Measurements from ENCODE around the gene FSD2.

The FSD2 gene

GRCh38 chr15:82803793-82804574 is 1.9 kb downstream of the FSD2 start:
- Histone ChIP-seq H3K4me2 (ENCODE audit: low read length) (no peak overlapping the region), H3K9ac (ENCODE audit: low read depth, low read length) (no peak overlapping the region), H3K4me3 (ENCODE audit: low read length) (no peak overlapping the region), H3K4me1 (ENCODE audit: control insufficient read depth, insufficient read depth, low read length) (peaks cover 5% of the 10 kb centered on the region), H3K36me3 (ENCODE audit: insufficient read depth, low read length) (no peaks in the 10 kb centered on the region), H3K27me3 (ENCODE audit: control insufficient read depth, insufficient read depth, low read length) (peaks cover 23% of the 10 kb centered on the region), H3K9me3 (replicated peaks; ENCODE audit: low read length) (no peaks in the 10 kb centered on the region)

- no peak overlapping the region for H3K9ac ChIP-seq (ENCODE audit: low read depth, low read length)
- H3K9me3 ChIP-seq (replicated peaks; ENCODE audit: low read length), result no peaks in the 10 kb centered on the region
- H3K27me3 ChIP-seq (ENCODE audit: control insufficient read depth, insufficient read depth, low read length), result peaks cover 30% of the 10 kb centered on the region
- H3K4me1 ChIP-seq (ENCODE audit: control insufficient read depth, insufficient read depth, low read length), result peaks cover 4% of the 10 kb centered on the region
- no peak overlapping the region for H3K4me2 ChIP-seq (ENCODE audit: low read length)
- no peak overlapping the region for H3K4me3 ChIP-seq (ENCODE audit: low read length)
- H3K36me3 ChIP-seq (ENCODE audit: insufficient read depth, low read length), result no peaks in the 10 kb centered on the region
Observed at GRCh38 chr15:82802497-82802896, 3.4 kb downstream of the FSD2 start.

- no peak overlapping the region for H3K9ac ChIP-seq (ENCODE audit: low read depth, low read length)
- no peak overlapping the region for H3K4me2 ChIP-seq (ENCODE audit: low read length)
- H3K4me3 ChIP-seq (ENCODE audit: low read length), result no peak overlapping the region
- H3K4me1 ChIP-seq (ENCODE audit: control insufficient read depth, insufficient read depth, low read length), result no peaks in the 10 kb centered on the region
- H3K27me3 ChIP-seq (ENCODE audit: control insufficient read depth, insufficient read depth, low read length), result peaks cover 30% of the 10 kb centered on the region
- H3K9me3 ChIP-seq (replicated peaks; ENCODE audit: low read length), result no peaks in the 10 kb centered on the region
- H3K36me3 ChIP-seq (ENCODE audit: insufficient read depth, low read length), result no peaks in the 10 kb centered on the region
Observed at GRCh38 chr15:82799183-82799841, 6.6 kb downstream of the FSD2 start.

GRCh38 chr15:82798531-82799166 is 7.2 kb downstream of the FSD2 start:
- Histone ChIP-seq H3K4me1 (ENCODE audit: control insufficient read depth, insufficient read depth, low read length) (no peaks in the 10 kb centered on the region), H3K27me3 (ENCODE audit: control insufficient read depth, insufficient read depth, low read length) (peaks cover 30% of the 10 kb centered on the region), H3K9ac (ENCODE audit: low read depth, low read length) (no peak overlapping the region), H3K4me3 (ENCODE audit: low read length) (no peak overlapping the region), H3K4me2 (ENCODE audit: low read length) (no peak overlapping the region), H3K9me3 (replicated peaks; ENCODE audit: low read length) (no peaks in the 10 kb centered on the region), H3K36me3 (ENCODE audit: insufficient read depth, low read length) (no peaks in the 10 kb centered on the region)

GRCh38 chr15:82798104-82798503 is 7.8 kb downstream of the FSD2 start:
- Histone ChIP-seq H3K36me3 (ENCODE audit: insufficient read depth, low read length) (no peaks in the 10 kb centered on the region), H3K4me3 (ENCODE audit: low read length) (no peak overlapping the region), H3K4me1 (ENCODE audit: control insufficient read depth, insufficient read depth, low read length) (no peaks in the 10 kb centered on the region), H3K4me2 (ENCODE audit: low read length) (no peak overlapping the region), H3K9me3 (replicated peaks; ENCODE audit: low read length) (no peaks in the 10 kb centered on the region), H3K27me3 (ENCODE audit: control insufficient read depth, insufficient read depth, low read length) (peaks cover 30% of the 10 kb centered on the region), H3K9ac (ENCODE audit: low read depth, low read length) (no peak overlapping the region)

GRCh38 chr15:82793737-82794136 is 12.1 kb downstream of the FSD2 start:
- Histone ChIP-seq H3K4me2 (ENCODE audit: low read length) (no peak overlapping the region), H3K27me3 (ENCODE audit: control insufficient read depth, insufficient read depth, low read length) (peaks cover 6% of the 10 kb centered on the region), H3K36me3 (ENCODE audit: insufficient read depth, low read length) (no peaks in the 10 kb centered on the region), H3K4me3 (ENCODE audit: low read length) (no peak overlapping the region), H3K4me1 (ENCODE audit: control insufficient read depth, insufficient read depth, low read length) (no peaks in the 10 kb centered on the region), H3K9me3 (replicated peaks; ENCODE audit: low read length) (no peaks in the 10 kb centered on the region), H3K9ac (ENCODE audit: low read depth, low read length) (no peak overlapping the region)

GRCh38 chr15:82792068-82792467 is 13.8 kb downstream of the FSD2 start:
- H3K9me3 ChIP-seq (replicated peaks; ENCODE audit: low read length), result no peaks in the 10 kb centered on the region
- no peaks in the 10 kb centered on the region for H3K4me1 ChIP-seq (ENCODE audit: control insufficient read depth, insufficient read depth, low read length)
- no peaks in the 10 kb centered on the region for H3K36me3 ChIP-seq (ENCODE audit: insufficient read depth, low read length)
- no peaks in the 10 kb centered on the region for H3K27me3 ChIP-seq (ENCODE audit: control insufficient read depth, insufficient read depth, low read length)
- H3K4me2 ChIP-seq (ENCODE audit: low read length), result no peak overlapping the region
- no peak overlapping the region for H3K4me3 ChIP-seq (ENCODE audit: low read length)
- no peak overlapping the region for H3K9ac ChIP-seq (ENCODE audit: low read depth, low read length)

GRCh38 chr15:82790321-82790720 is 15.5 kb downstream of the FSD2 start:
- Histone ChIP-seq H3K9ac (ENCODE audit: low read depth, low read length) (no peak overlapping the region), H3K4me2 (ENCODE audit: low read length) (no peak overlapping the region), H3K27me3 (ENCODE audit: control insufficient read depth, insufficient read depth, low read length) (no peaks in the 10 kb centered on the region), H3K4me3 (ENCODE audit: low read length) (no peak overlapping the region), H3K36me3 (ENCODE audit: insufficient read depth, low read length) (no peaks in the 10 kb centered on the region), H3K4me1 (ENCODE audit: control insufficient read depth, insufficient read depth, low read length) (no peaks in the 10 kb centered on the region), H3K9me3 (replicated peaks; ENCODE audit: low read length) (no peaks in the 10 kb centered on the region)

GRCh38 chr15:82789491-82789890 is 16.4 kb downstream of the FSD2 start:
- Histone ChIP-seq H3K4me1 (ENCODE audit: control insufficient read depth, insufficient read depth, low read length) (no peaks in the 10 kb centered on the region), H3K9ac (ENCODE audit: low read depth, low read length) (no peak overlapping the region), H3K4me3 (ENCODE audit: low read length) (no peak overlapping the region), H3K36me3 (ENCODE audit: insufficient read depth, low read length) (no peaks in the 10 kb centered on the region), H3K9me3 (replicated peaks; ENCODE audit: low read length) (no peaks in the 10 kb centered on the region), H3K4me2 (ENCODE audit: low read length) (no peak overlapping the region), H3K27me3 (ENCODE audit: control insufficient read depth, insufficient read depth, low read length) (no peaks in the 10 kb centered on the region)

- H3K36me3 ChIP-seq (ENCODE audit: insufficient read depth, low read length), result no peaks in the 10 kb centered on the region
- H3K9me3 ChIP-seq (replicated peaks; ENCODE audit: low read length), result no peaks in the 10 kb centered on the region
- H3K4me1 ChIP-seq (ENCODE audit: control insufficient read depth, insufficient read depth, low read length), result no peaks in the 10 kb centered on the region
- no peak overlapping the region for H3K4me2 ChIP-seq (ENCODE audit: low read length)
- H3K9ac ChIP-seq (ENCODE audit: low read depth, low read length), result no peak overlapping the region
- no peaks in the 10 kb centered on the region for H3K27me3 ChIP-seq (ENCODE audit: control insufficient read depth, insufficient read depth, low read length)
- no peak overlapping the region for H3K4me3 ChIP-seq (ENCODE audit: low read length)
Observed at GRCh38 chr15:82788496-82788895, 17.4 kb downstream of the FSD2 start.

- Histone ChIP-seq H3K4me3 (ENCODE audit: low read length) (no peak overlapping the region), H3K9ac (ENCODE audit: low read depth, low read length) (no peak overlapping the region), H3K27me3 (ENCODE audit: control insufficient read depth, insufficient read depth, low read length) (no peaks in the 10 kb centered on the region), H3K4me1 (ENCODE audit: control insufficient read depth, insufficient read depth, low read length) (no peaks in the 10 kb centered on the region), H3K4me2 (ENCODE audit: low read length) (no peak overlapping the region), H3K36me3 (ENCODE audit: insufficient read depth, low read length) (no peaks in the 10 kb centered on the region), H3K9me3 (replicated peaks; ENCODE audit: low read length) (no peaks in the 10 kb centered on the region)
Observed at GRCh38 chr15:82781349-82781748, 24.5 kb downstream of the FSD2 start.
